ENCODE data around the gene CENPF.
"Not testable (repeated sequence)": the region's sequence is repeated elsewhere in the genome, so short reads cannot be mapped to it uniquely, and the experiment has no call there.

- not testable (repeated sequence) for TF ChIP-seq POLR2AphosphoS5 (IDR thresholded peaks at IDR 0.05; ENCODE audit: low read depth, low read length); POLR2A (IDR thresholded peaks at IDR 0.05; ENCODE audit: low read depth, low read length); TAF1 (IDR thresholded peaks at IDR 0.05; ENCODE audit: borderline replicate concordance, low read depth, low read length)
Observed at GRCh38 chr1:214610136-214610535, 7.1 kb downstream of the CENPF start.
